GM19238 (cell line): ENCODE data around the gene NTM.

Source experiments
- DNase-seq: peaks from one replicate; pipeline ENCODE4 v3.0.0; 2011; ENCODE audit warnings: low spot score; ENCODE audit not compliant: insufficient read length

Gene NTM

GRCh38 chr11:132245403-132246385 lies 875.3 kb downstream of the NTM start:
- no peak for DNase-seq

GRCh38 chr11:132248580-132248979 lies 878.2 kb downstream of the NTM start:
- no peak for DNase-seq

- DNase-seq, result no peak
These were observed 878.8 kb downstream of the NTM start for GRCh38 chr11:132249256-132249655.

GRCh38 chr11:132251061-132251460 lies 880.6 kb downstream of the NTM start:
- DNase-seq, result no peak

GRCh38 chr11:132253469-132254264 lies 883.3 kb downstream of the NTM start:
- DNase-seq, result no peak

- DNase-seq, result no peak
These were observed 884.5 kb downstream of the NTM start for GRCh38 chr11:132254906-132255305.

GRCh38 chr11:132256528-132257279 lies 886.3 kb downstream of the NTM start:
- DNase-seq, result no peak

- DNase-seq, result no peak
These were observed 887.5 kb downstream of the NTM start for GRCh38 chr11:132257871-132258270.

- no peak for DNase-seq
These were observed 888.5 kb downstream of the NTM start for GRCh38 chr11:132258875-132259274.

- no peak for DNase-seq
These were observed 890.2 kb downstream of the NTM start for GRCh38 chr11:132260636-132261035.

GRCh38 chr11:132263241-132263640 lies 892.8 kb downstream of the NTM start:
- no peak for DNase-seq

- no peak for DNase-seq
These were observed 893.5 kb downstream of the NTM start for GRCh38 chr11:132263875-132264274.

GRCh38 chr11:132264616-132265015 lies 894.2 kb downstream of the NTM start:
- no peak for DNase-seq

- no peak for DNase-seq
These were observed 908.6 kb downstream of the NTM start for GRCh38 chr11:132278801-132279574.

- no peak for DNase-seq
These were observed 913.6 kb downstream of the NTM start for GRCh38 chr11:132284048-132284447.

- DNase-seq, result no peak
These were observed 914.2 kb downstream of the NTM start for GRCh38 chr11:132284611-132285010.

- no peak for DNase-seq
These were observed 915.2 kb downstream of the NTM start for GRCh38 chr11:132285631-132286030.

- DNase-seq, result no peak
These were observed 915.7 kb downstream of the NTM start for GRCh38 chr11:132286106-132286505.

GRCh38 chr11:132288036-132288435 lies 917.6 kb downstream of the NTM start:
- DNase-seq, result no peak

- no peak for DNase-seq
These were observed 919.3 kb downstream of the NTM start for GRCh38 chr11:132289590-132290256.
